ENCODE measurements around the gene COPB2. TPM values are rescaled to one million over a fixed set of nuclear protein-coding genes. Genes with fewer than 3 reads are reported as not detected.

Gene COPB2
- total RNA-seq, 1 experiment from 2014 or later = 156 TPM

DNA sequence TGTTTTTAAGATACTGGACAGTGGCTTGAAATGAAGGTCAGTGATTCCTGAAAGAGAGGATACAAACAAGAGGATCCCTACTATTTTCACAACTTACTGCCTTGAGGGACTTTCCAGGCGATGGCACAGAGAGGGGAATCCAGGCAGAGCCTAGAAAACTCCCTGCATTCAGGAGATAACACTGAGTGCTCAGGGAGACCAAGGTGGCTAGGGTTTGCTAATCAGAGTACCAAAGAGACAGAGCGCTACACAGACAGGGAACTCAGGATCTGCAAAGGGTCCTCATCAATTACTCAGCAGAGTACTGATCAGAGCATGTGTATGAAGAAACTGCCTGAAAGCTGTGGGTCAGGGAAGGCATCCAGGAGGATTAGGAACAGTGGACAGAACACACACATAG is 57.4 kb downstream of the COPB2 start:
- no peaks in the 10 kb centered on the region for H3K79me2 ChIP-seq (ENCODE audit: low read depth)
- ChIA-PET POLR2A (ENCODE audit: unreplicated experiment) (interaction anchor here (0.7 kb wide), 1 partner anchor 116 kb away, joined by 7 read pairs; no protein-coding TSS in a partner anchor), CTCF (no interaction called here)
- no peaks in the 10 kb centered on the region for H3K9me3 ChIP-seq (ENCODE audit: insufficient read depth, low read depth)
- no peaks in the 10 kb centered on the region for H4K20me1 ChIP-seq (ENCODE audit: insufficient read depth)
- H3K36me3 ChIP-seq (ENCODE audit: low read depth) = no peaks in the 10 kb centered on the region
- no peak for TF ChIP-seq EZH2 (IDR thresholded peaks at IDR 0.05; ENCODE audit: low read depth)
- TF ChIP-seq, protein P1, sequence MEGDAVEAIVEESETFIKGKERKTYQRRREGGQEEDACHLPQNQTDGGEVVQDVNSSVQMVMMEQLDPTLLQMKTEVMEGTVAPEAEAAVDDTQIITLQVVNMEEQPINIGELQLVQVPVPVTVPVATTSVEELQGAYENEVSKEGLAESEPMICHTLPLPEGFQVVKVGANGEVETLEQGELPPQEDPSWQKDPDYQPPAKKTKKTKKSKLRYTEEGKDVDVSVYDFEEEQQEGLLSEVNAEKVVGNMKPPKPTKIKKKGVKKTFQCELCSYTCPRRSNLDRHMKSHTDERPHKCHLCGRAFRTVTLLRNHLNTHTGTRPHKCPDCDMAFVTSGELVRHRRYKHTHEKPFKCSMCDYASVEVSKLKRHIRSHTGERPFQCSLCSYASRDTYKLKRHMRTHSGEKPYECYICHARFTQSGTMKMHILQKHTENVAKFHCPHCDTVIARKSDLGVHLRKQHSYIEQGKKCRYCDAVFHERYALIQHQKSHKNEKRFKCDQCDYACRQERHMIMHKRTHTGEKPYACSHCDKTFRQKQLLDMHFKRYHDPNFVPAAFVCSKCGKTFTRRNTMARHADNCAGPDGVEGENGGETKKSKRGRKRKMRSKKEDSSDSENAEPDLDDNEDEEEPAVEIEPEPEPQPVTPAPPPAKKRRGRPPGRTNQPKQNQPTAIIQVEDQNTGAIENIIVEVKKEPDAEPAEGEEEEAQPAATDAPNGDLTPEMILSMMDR (conservative IDR thresholded peaks at IDR 0.05) = no peak
- H3K27ac ChIP-seq = no peak overlapping the region
- H3K9me2 ChIP-seq (ENCODE audit: insufficient read depth) = no peaks in the 10 kb centered on the region
- H2AFZ ChIP-seq = no peak overlapping the region
- DNase-seq = no peak
- H3K4me2 ChIP-seq = no peak overlapping the region
- H3F3A ChIP-seq (ENCODE audit: insufficient read depth, low read depth) = no peaks in the 10 kb centered on the region
- H3K4me1 ChIP-seq (replicated peaks; ENCODE audit: insufficient read depth) = 0 out of 2 replicates have a peak, but pooled peaks cover 3% of the 10 kb centered on the region
- BruUV-seq (replicated peaks) = no TSS peak
- H3K27me3 ChIP-seq (ENCODE audit: insufficient read depth, low read depth) = peaks cover 10% of the 10 kb centered on the region
- intact Hi-C loops (cut with micrococcal nuclease; ENCODE audit: unreplicated experiment) = no loop called here
- no peak overlapping the region for H3K4me3 ChIP-seq

DNA sequence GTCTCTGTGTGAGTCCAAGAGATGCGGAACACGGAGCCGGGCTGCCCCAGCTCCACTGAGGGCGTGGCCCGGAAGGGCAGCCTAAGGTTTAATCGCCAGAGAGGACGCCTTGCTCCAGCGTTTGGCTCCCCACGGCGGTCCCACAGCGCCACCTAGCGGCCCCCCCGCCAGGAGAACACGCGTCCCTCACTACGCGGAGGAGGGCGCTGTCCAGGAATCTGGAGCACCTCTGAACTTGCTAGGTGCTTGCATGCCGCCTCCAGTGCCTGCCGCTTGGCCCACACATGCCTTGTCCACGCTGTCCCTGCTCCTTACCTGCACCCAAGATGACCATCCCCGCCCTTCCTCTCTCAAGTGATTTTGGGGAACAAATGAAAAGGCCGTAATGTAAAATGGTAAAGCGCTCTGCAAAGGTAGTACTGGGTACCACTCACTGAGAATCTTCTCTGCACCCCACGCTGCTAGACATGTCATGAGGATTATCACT is 60.0 kb downstream of the COPB2 start:
- Histone ChIP-seq H3K9me3 (ENCODE audit: insufficient read depth, low read depth) (no peaks in the 10 kb centered on the region), H3K4me2 (peak overlapping the region; percentile 57), H3K27ac (no peak overlapping the region), H3K36me3 (ENCODE audit: low read depth) (no peaks in the 10 kb centered on the region), H4K20me1 (ENCODE audit: insufficient read depth) (no peaks in the 10 kb centered on the region), H3K4me3 (no peak overlapping the region), H3K9me2 (ENCODE audit: insufficient read depth) (no peaks in the 10 kb centered on the region), H2AFZ (no peak overlapping the region), H3K27me3 (ENCODE audit: insufficient read depth, low read depth) (peaks cover 10% of the 10 kb centered on the region), H3K79me2 (ENCODE audit: low read depth) (no peaks in the 10 kb centered on the region), H3K4me1 (replicated peaks; ENCODE audit: insufficient read depth) (0 out of 2 replicates have a peak, but pooled peaks cover 3% of the 10 kb centered on the region), H3F3A (ENCODE audit: insufficient read depth, low read depth) (no peaks in the 10 kb centered on the region)
- POLR2A ChIA-PET (ENCODE audit: unreplicated experiment) = no interaction called here
- no TSS peak for BruUV-seq (replicated peaks)
- no peak for TF ChIP-seq EZH2 (IDR thresholded peaks at IDR 0.05; ENCODE audit: low read depth)
- TF ChIP-seq, protein P1 (conservative IDR thresholded peaks at IDR 0.05) = peak; percentile 97
- DNase-seq = peak; percentile 72 to 94
- intact Hi-C loops (cut with micrococcal nuclease; ENCODE audit: unreplicated experiment) = loop anchor here (1.0 to 10.0 kb wide), 10 partner anchors 27 to 912 kb away; partner anchors contain the start of gene CEP70
- CTCF ChIA-PET = interaction anchor here (0.5 to 2.6 kb wide), 4 partner anchors 11 to 1148 kb away, joined by 3 to 23 read pairs (median 4); no protein-coding TSS in a partner anchor

DNA sequence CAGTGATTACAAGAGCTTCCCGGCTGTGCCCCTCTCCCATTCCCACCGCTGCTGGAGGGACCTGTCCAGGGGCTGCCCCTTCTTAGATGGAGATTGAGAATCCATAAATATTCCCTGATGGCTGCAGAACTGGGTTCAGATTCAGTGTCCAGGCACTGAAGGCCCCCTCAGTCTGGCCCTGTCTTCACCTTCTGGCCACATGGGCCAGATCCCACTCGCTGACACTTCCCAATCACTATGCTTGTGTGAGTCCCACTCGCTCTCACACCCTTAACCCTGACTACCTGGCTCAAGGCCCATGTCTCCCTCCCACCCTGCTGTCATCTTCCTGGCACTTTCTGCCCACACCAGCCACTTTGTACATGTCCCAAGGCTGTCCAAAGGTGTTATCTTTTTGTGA is 61.1 kb downstream of the COPB2 start:
- DNase-seq = no peak
- Histone ChIP-seq H3K9me3 (ENCODE audit: insufficient read depth, low read depth) (no peaks in the 10 kb centered on the region), H3K4me3 (no peak overlapping the region), H3K9me2 (ENCODE audit: insufficient read depth) (no peaks in the 10 kb centered on the region), H3F3A (ENCODE audit: insufficient read depth, low read depth) (no peaks in the 10 kb centered on the region), H3K36me3 (ENCODE audit: low read depth) (no peaks in the 10 kb centered on the region), H2AFZ (no peak overlapping the region), H4K20me1 (ENCODE audit: insufficient read depth) (no peaks in the 10 kb centered on the region), H3K27me3 (ENCODE audit: insufficient read depth, low read depth) (peaks cover 10% of the 10 kb centered on the region), H3K79me2 (ENCODE audit: low read depth) (no peaks in the 10 kb centered on the region), H3K27ac (no peak overlapping the region), H3K4me1 (replicated peaks; ENCODE audit: insufficient read depth) (0 out of 2 replicates have a peak, but pooled peaks cover 3% of the 10 kb centered on the region), H3K4me2 (no peak overlapping the region)
- TF ChIP-seq, protein P1 (conservative IDR thresholded peaks at IDR 0.05) = no peak
- TF ChIP-seq EZH2 (IDR thresholded peaks at IDR 0.05; ENCODE audit: low read depth) = no peak
- CTCF ChIA-PET = interaction anchor here (0.7 to 2.6 kb wide), 3 partner anchors 10 to 910 kb away, joined by 3 to 23 read pairs (median 3); no protein-coding TSS in a partner anchor
- intact Hi-C loops (cut with micrococcal nuclease; ENCODE audit: unreplicated experiment) = loop anchor here (2.0 to 10.0 kb wide), 3 partner anchors 216 to 734 kb away; partner anchors contain the start of gene CEP70
- no TSS peak for BruUV-seq (replicated peaks)
- POLR2A ChIA-PET (ENCODE audit: unreplicated experiment) = interaction anchor here (0.6 kb wide), 1 partner anchor 981 kb away, joined by 3 read pairs; no protein-coding TSS in a partner anchor
